ENCODE measurements around the gene DDX52.

The DDX52 gene

DNA sequence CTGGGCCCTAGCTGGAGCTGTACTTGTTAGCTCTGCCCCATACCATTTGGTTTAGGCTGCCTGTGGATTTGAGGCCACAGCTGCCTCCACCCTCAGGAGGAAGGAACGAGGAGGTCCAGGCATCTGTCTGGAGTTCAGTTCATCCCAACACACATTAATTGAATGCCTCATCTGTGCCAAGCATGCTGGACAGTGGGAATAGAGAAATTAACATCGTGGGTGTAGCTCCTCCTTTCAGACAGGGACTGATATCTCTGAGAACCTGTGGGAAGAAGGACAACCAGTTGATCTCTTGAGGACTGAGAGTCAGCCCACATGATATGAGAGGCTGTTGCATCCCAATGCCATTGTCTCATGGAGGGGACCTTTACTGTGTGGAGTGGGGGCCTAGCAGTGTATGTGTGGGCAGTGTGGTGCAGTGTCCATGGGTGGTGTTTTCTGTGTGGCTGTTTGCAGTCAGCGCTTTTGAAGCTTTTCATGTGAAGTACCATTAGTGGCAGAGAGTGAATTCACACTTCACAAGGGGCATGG, 29.4 kb upstream of the DDX52 start:
- Histone ChIP-seq H3K4me3 (ENCODE audit: low read depth in 1 of 2, low read length in 2 of 2) (no peak overlapping the region), H3K9ac (ENCODE audit: low read length) (no peak overlapping the region), H3K4me1 (ENCODE audit: insufficient read depth, low read length) (no peaks in the 10 kb centered on the region), H3K36me3 (ENCODE audit: insufficient read depth, low read length) (no peaks in the 10 kb centered on the region), H3K27me3 (ENCODE audit: control insufficient read depth in 1 of 2, insufficient read depth in 2 of 2, low read length in 2 of 2) (no peaks in the 10 kb centered on the region), H3K27ac (ENCODE audit: low read depth, low read length) (no peak overlapping the region), H3K9me3 (ENCODE audit: low read length) (no peaks in the 10 kb centered on the region)

DNA sequence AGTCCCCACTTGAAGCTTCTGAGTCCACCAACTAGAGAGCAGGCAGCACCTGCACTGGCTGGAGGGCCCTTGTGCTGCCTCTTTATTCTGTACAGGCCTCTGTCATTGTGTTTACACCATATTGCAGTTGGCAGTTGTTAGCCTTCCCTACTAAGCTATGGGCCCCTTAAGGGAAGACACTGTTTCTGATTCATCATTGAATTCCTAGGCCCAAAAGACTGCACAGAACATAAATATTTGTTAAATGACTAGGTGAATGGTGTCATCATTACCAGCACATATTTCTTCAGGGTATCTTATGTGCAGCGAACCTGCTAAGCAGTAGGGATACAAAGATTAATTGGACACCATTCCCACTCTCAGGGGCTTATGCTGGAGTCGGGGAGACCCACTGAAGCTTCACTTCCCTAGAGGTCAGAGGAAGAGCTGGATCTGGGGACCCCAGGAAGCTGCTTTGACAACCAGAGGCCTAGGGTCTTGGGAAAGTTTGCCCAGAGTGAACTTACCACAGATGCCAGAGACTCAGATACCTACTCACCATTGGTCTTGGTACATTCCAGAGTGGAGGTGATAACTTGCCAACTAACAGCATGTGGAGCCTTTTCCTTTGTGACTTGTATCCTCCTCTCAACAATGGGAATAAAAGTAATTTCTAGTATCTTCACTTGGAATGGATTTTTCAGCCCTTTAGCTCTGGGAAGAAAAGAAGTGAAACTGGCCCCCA, 28.7 kb upstream of the DDX52 start:
- Histone ChIP-seq H3K9me3 (ENCODE audit: low read length) (no peaks in the 10 kb centered on the region), H3K4me1 (ENCODE audit: insufficient read depth, low read length) (no peaks in the 10 kb centered on the region), H3K4me3 (ENCODE audit: low read depth in 1 of 2, low read length in 2 of 2) (no peak overlapping the region), H3K9ac (ENCODE audit: low read length) (no peak overlapping the region), H3K27ac (ENCODE audit: low read depth, low read length) (no peak overlapping the region), H3K36me3 (ENCODE audit: insufficient read depth, low read length) (no peaks in the 10 kb centered on the region), H3K27me3 (ENCODE audit: control insufficient read depth in 1 of 2, insufficient read depth in 2 of 2, low read length in 2 of 2) (no peaks in the 10 kb centered on the region)

DNA sequence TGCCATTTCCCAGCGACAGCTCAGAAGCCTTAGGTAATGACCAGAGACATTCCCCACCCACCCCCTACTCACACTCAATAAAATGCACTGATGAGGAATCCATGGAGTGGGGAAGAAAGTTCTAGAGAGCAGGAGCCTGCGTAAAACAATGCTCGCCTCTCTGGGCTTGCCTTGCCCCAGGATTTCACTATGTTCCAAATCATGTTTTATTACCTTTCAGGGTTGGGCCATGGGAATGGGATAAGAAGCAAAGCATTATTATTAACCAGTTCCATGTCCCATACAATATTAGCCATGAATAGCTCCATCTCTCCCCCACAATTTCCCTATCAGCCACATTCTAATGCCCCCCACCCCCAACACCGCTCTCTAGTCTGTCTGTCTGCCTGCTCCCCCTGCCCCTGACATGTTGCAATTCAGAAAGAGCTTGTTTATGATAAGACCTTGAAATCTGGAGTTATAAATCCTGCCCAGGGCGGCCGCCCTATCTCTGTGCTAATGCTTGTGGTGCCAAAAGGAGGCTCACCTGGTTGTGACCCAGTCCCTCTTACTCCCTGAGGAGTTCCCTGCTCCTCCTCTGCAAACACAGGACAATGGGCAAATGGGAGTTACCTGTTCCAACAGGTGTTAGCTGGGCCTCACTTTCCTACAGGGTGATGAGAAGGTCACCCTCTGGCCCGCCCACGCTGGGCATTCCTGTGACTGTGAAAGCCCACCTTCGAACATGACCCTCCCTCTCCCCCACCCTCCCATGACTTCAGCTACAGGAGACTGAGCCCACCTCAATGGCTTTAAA, 28.0 kb upstream of the DDX52 start:
- Histone ChIP-seq H3K4me1 (ENCODE audit: insufficient read depth, low read length) (no peaks in the 10 kb centered on the region), H3K27ac (ENCODE audit: low read depth, low read length) (no peak overlapping the region), H3K9ac (ENCODE audit: low read length) (no peak overlapping the region)

DNA sequence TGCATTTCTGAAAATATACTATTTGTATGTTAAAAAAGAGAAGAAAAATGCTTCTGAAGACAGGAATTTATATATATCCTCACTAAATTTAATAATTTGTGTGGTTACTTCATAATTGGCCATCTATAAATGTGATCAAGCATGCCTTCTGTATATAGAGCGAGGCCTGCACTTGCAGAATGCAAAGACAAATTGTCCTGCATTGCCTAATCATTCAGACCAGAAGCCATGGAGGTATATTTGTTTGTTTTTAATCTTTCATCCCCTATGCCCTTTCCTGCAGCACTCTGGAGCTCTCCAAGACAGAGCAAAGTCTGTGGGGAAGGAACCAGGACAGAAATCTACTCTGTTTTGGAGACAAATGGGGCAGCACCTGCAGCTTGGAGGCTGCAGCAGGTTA, 23.8 kb upstream of the DDX52 start:
- H3K4me3 ChIP-seq (ENCODE audit: low read depth in 1 of 2, low read length in 2 of 2): no peak overlapping the region
- H3K27ac ChIP-seq (ENCODE audit: low read depth, low read length): no peak overlapping the region
- no peaks in the 10 kb centered on the region for H3K36me3 ChIP-seq (ENCODE audit: insufficient read depth, low read length)
- no peaks in the 10 kb centered on the region for H3K9me3 ChIP-seq (ENCODE audit: low read length)
- no peak overlapping the region for H3K9ac ChIP-seq (ENCODE audit: low read length)
- no peaks in the 10 kb centered on the region for H3K27me3 ChIP-seq (ENCODE audit: control insufficient read depth in 1 of 2, insufficient read depth in 2 of 2, low read length in 2 of 2)
- H3K4me1 ChIP-seq (ENCODE audit: insufficient read depth, low read length): no peaks in the 10 kb centered on the region

More for the DNA sequence above, 28.0 kb upstream of the DDX52 start:
- Histone ChIP-seq H3K36me3 (ENCODE audit: insufficient read depth, low read length) (no peaks in the 10 kb centered on the region), H3K4me3 (ENCODE audit: low read depth in 1 of 2, low read length in 2 of 2) (no peak overlapping the region), H3K27me3 (ENCODE audit: control insufficient read depth in 1 of 2, insufficient read depth in 2 of 2, low read length in 2 of 2) (no peaks in the 10 kb centered on the region), H3K9me3 (ENCODE audit: low read length) (no peaks in the 10 kb centered on the region)

DNA sequence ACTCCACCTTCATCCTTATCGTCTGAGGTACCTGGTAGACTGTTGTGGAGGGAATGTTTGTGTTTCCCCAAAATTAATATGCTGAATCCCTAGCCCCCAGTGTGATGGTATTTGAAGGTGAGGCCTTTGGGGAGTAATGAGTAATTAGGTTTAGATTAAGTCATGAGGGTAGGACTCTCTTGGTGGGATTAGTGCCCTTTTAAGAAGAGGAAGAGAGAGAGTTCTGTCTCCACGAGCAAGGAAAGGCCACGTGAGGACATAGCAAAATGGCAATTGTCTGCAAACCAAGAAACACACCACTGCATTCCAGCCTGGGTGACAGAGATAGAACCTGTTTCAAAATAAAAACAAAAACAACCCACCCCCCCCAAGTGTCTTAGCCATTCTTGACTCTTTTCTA, 21.0 kb upstream of the DDX52 start:
- no peaks in the 10 kb centered on the region for H3K36me3 ChIP-seq (ENCODE audit: insufficient read depth, low read length)
- no peak overlapping the region for H3K27ac ChIP-seq (ENCODE audit: low read depth, low read length)
- no peaks in the 10 kb centered on the region for H3K4me1 ChIP-seq (ENCODE audit: insufficient read depth, low read length)
- H3K4me3 ChIP-seq (ENCODE audit: low read depth in 1 of 2, low read length in 2 of 2): no peak overlapping the region
- H3K9me3 ChIP-seq (ENCODE audit: low read length): no peaks in the 10 kb centered on the region
- H3K9ac ChIP-seq (ENCODE audit: low read length): no peak overlapping the region
- no peaks in the 10 kb centered on the region for H3K27me3 ChIP-seq (ENCODE audit: control insufficient read depth in 1 of 2, insufficient read depth in 2 of 2, low read length in 2 of 2)

DNA sequence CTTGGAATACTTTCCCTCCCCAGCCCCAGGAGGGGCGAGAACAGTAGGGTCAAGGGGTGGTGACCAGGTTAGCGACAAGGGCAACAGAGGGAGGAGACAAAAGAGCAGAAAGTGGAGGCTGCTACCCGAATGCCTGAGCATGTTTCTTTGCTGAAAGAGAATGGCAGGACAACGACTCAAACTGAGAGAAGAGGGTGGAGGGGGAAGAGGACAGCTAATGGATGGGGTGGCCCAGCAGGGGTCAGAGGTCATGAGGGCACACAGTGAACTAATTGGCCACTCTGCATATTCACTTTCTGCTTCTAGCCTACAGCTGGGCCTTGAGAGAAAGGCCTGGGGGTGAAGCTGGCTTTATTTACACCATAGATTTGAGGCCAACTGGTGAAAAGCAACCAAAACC, 19.1 kb upstream of the DDX52 start:
- Histone ChIP-seq H3K9ac (ENCODE audit: low read length) (no peak overlapping the region), H3K4me1 (ENCODE audit: insufficient read depth, low read length) (no peaks in the 10 kb centered on the region), H3K9me3 (ENCODE audit: low read length) (no peaks in the 10 kb centered on the region), H3K4me3 (ENCODE audit: low read depth in 1 of 2, low read length in 2 of 2) (no peak overlapping the region), H3K27me3 (ENCODE audit: control insufficient read depth in 1 of 2, insufficient read depth in 2 of 2, low read length in 2 of 2) (no peaks in the 10 kb centered on the region), H3K36me3 (ENCODE audit: insufficient read depth, low read length) (no peaks in the 10 kb centered on the region), H3K27ac (ENCODE audit: low read depth, low read length) (no peak overlapping the region)

DNA sequence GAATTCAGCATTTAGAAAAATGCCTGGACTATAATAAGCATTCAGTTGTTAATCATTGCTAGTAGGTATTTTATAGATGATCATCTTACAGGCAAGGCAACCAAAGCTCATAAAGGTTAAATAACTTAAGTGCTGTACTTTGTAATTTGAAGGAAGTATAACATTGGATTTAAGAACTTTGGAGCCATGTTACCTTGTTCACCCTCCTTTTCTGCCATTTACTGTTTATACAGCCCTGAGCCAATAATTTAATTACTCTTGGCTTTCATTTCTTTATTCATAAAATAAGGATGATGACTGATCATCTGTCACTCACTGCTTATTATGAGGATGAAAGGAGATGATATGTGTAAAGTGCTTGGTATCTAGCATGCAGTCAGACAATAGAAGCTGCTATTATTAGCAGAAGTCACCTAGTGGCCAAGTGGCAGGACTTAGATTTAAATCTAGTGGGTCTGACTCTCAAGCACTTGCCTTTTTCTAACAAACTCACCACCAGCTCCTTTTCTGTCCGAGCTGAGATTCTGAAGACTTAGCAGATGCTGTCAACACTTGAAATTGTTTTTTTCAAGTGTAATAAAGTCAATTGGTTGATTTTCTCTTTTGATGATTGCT, 18.3 kb upstream of the DDX52 start:
- no peak overlapping the region for H3K4me3 ChIP-seq (ENCODE audit: low read depth in 1 of 2, low read length in 2 of 2)
- H3K4me1 ChIP-seq (ENCODE audit: insufficient read depth, low read length): no peaks in the 10 kb centered on the region
- H3K27me3 ChIP-seq (ENCODE audit: control insufficient read depth in 1 of 2, insufficient read depth in 2 of 2, low read length in 2 of 2): no peaks in the 10 kb centered on the region
- no peaks in the 10 kb centered on the region for H3K9me3 ChIP-seq (ENCODE audit: low read length)
- H3K9ac ChIP-seq (ENCODE audit: low read length): no peak overlapping the region
- no peaks in the 10 kb centered on the region for H3K36me3 ChIP-seq (ENCODE audit: insufficient read depth, low read length)
- H3K27ac ChIP-seq (ENCODE audit: low read depth, low read length): no peak overlapping the region

DNA sequence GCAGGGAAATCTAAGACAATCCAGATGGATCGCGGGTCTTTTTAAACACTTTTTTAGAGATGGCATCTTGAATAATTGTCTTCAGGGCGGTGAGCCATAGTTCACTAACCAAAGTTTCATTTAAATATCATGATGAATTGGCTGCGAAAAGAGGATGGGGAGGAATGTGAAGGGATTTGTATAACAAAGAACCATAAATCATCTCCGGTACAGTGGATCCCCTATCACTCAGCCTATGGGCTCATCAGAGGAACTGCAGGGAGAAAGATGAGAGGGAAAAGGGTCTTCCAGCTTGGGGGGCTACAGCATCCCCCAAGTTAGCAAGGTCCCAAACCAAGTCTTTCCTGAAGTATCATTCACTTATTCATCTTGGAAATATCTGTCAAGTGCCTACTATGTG, 16.7 kb upstream of the DDX52 start:
- H3K4me3 ChIP-seq (ENCODE audit: low read depth in 1 of 2, low read length in 2 of 2): no peak overlapping the region
- H3K27ac ChIP-seq (ENCODE audit: low read depth, low read length): no peak overlapping the region
- no peaks in the 10 kb centered on the region for H3K9me3 ChIP-seq (ENCODE audit: low read length)
- no peaks in the 10 kb centered on the region for H3K4me1 ChIP-seq (ENCODE audit: insufficient read depth, low read length)
- no peak overlapping the region for H3K9ac ChIP-seq (ENCODE audit: low read length)
- H3K36me3 ChIP-seq (ENCODE audit: insufficient read depth, low read length): no peaks in the 10 kb centered on the region
- H3K27me3 ChIP-seq (ENCODE audit: control insufficient read depth in 1 of 2, insufficient read depth in 2 of 2, low read length in 2 of 2): no peaks in the 10 kb centered on the region

DNA sequence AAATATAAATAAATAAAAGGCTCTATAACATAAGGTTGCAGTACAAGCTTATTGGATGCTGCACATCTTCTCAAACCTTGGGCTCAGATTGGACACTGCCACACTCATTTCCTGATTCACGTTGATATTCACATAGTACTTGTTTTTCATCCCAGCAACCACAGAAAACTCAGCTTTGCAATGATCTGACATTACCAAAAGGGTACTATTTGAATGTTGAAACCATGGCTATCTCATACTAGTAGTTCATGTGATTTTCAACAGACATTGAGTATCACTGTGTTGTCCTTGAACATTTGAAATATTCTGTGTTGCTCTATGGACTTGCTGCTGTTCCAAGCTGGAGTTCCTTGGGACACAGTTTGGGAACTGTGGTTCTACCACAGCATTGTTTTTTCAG, 14.0 kb upstream of the DDX52 start:
- no peaks in the 10 kb centered on the region for H3K27me3 ChIP-seq (ENCODE audit: control insufficient read depth in 1 of 2, insufficient read depth in 2 of 2, low read length in 2 of 2)
- no peak overlapping the region for H3K4me3 ChIP-seq (ENCODE audit: low read depth in 1 of 2, low read length in 2 of 2)
- no peaks in the 10 kb centered on the region for H3K36me3 ChIP-seq (ENCODE audit: insufficient read depth, low read length)
- no peaks in the 10 kb centered on the region for H3K4me1 ChIP-seq (ENCODE audit: insufficient read depth, low read length)
- no peak overlapping the region for H3K9ac ChIP-seq (ENCODE audit: low read length)
- no peaks in the 10 kb centered on the region for H3K9me3 ChIP-seq (ENCODE audit: low read length)
- H3K27ac ChIP-seq (ENCODE audit: low read depth, low read length): no peak overlapping the region

DNA sequence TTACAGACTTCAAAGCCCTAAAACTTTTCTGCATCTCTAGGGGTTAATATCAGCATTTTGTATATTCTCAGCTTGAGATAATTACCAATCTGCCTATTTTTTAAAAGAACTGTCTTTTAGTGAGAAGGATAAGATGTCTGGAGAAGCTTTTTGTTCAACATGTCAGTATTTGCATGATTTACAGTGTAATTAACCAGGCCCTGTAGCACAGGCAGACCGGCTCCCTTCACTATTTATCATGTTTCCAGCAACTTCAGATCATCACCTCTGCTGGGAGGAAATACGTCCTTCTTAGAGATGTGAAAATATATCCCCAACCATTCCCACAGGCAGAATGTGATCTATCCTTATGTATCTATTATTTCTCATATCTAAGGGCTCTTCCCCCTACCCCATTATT, 8.6 kb upstream of the DDX52 start:
- H3K36me3 ChIP-seq (ENCODE audit: insufficient read depth, low read length): no peaks in the 10 kb centered on the region
- H3K4me1 ChIP-seq (ENCODE audit: insufficient read depth, low read length): no peaks in the 10 kb centered on the region
- H3K9me3 ChIP-seq (ENCODE audit: low read length): no peaks in the 10 kb centered on the region
- no peak overlapping the region for H3K4me3 ChIP-seq (ENCODE audit: low read depth in 1 of 2, low read length in 2 of 2)
- H3K27ac ChIP-seq (ENCODE audit: low read depth, low read length): no peak overlapping the region
- H3K27me3 ChIP-seq (ENCODE audit: control insufficient read depth in 1 of 2, insufficient read depth in 2 of 2, low read length in 2 of 2): peaks cover 3 to 4% of the 10 kb centered on the region in 2 donors
- no peak overlapping the region for H3K9ac ChIP-seq (ENCODE audit: low read length)

DNA sequence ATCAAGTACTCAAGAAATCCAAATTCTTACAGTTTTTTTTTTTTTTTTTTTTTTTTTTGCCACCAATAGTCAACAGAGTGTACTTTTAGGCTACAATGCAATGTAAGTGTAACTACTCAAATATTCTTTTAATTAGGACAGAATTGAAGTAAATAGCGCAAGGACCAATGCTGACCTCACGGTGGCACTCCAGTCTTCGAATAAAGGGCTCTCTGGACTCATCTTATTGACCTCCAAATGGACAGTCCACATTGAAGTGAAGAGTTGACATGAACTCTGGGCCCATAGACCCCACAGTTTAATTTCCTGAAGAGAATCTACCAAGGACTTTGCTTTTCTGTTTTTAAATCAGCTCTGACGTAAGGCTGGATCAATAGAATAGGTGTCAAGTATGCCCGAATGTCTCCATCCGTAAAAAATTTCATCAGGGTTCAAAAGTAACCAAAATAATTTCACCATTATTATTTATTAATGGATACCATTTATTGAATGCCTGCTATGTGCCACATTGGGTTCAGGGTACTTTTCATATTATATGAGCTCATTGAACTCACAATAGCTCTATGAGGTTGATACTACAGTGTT, 7.3 kb upstream of the DDX52 start:
- Histone ChIP-seq H3K27me3 (ENCODE audit: control insufficient read depth in 1 of 2, insufficient read depth in 2 of 2, low read length in 2 of 2) (peaks cover 3 to 4% of the 10 kb centered on the region in 2 donors), H3K9ac (ENCODE audit: low read length) (no peak overlapping the region), H3K4me1 (ENCODE audit: insufficient read depth, low read length) (no peaks in the 10 kb centered on the region), H3K36me3 (ENCODE audit: insufficient read depth, low read length) (no peaks in the 10 kb centered on the region), H3K27ac (ENCODE audit: low read depth, low read length) (no peak overlapping the region), H3K4me3 (ENCODE audit: low read depth in 1 of 2, low read length in 2 of 2) (no peak overlapping the region), H3K9me3 (ENCODE audit: low read length) (no peaks in the 10 kb centered on the region)

Data from muscle layer of colon (tissue), 2 donors.